GM23338 (cell line): ENCODE measurements around the gene RAX2. TPM values are rescaled to one million over a fixed set of nuclear protein-coding genes. Genes with fewer than 3 reads are reported as not detected.

Experiments used
- ATAC-seq: fragments of 200-7000 bp; cut with Tn5 transposase; 3 replicates; pipeline ENCODE4 v1.9.1; 2020
- DNase-seq: peaks from one replicate; pipeline ENCODE4 v3.0.0-alpha.2; 2015; ENCODE audit warnings: low spot score
- H2AFZ ChIP-seq: fragments of 200-600 bp; sonication (generic); 2 replicates; pipeline ENCODE4 v1.8.0; 2016; ENCODE audit warnings: antibody characterized with exemption, mild to moderate bottlenecking, moderate library complexity
- H3F3A ChIP-seq: fragments of 200-600 bp; sonication (generic); replicated peaks from 2 replicates; pipeline ENCODE4 v1.8.0; 2017; ENCODE audit warnings: antibody characterized with exemption, mixed run types, low read depth
- H3K27ac ChIP-seq: fragments of 200-600 bp; sonication (generic); 2 replicates; pipeline ENCODE4 v1.6.1; 2016; ENCODE audit warnings: low read depth
- H3K27me3 ChIP-seq: fragments of 200-600 bp; sonication (generic); 2 replicates; pipeline ENCODE4 v1.8.0; 2016; ENCODE audit warnings: mild to moderate bottlenecking, mixed run types, moderate library complexity; ENCODE audit not compliant: insufficient read depth
- H3K36me3 ChIP-seq: fragments of 200-600 bp; sonication (generic); 2 replicates; pipeline ENCODE4 v1.8.0; 2016; ENCODE audit warnings: mild to moderate bottlenecking; ENCODE audit not compliant: insufficient read depth
- H3K4me1 ChIP-seq: fragments of 200-600 bp; sonication (generic); 2 replicates; pipeline ENCODE4 v1.8.0; 2016; ENCODE audit warnings: mild to moderate bottlenecking, moderate library complexity; ENCODE audit not compliant: insufficient read depth
- H3K4me2 ChIP-seq: fragments of 200-600 bp; sonication (generic); 2 replicates; pipeline ENCODE4 v1.7.1; 2017; ENCODE audit warnings: mixed run types
- H3K4me3 ChIP-seq: fragments of 200-600 bp; sonication (generic); 2 replicates; pipeline ENCODE4 v1.6.1; 2016; ENCODE audit warnings: mixed run types
- H3K79me2 ChIP-seq: fragments of 200-600 bp; sonication (generic); replicated peaks from 2 replicates; pipeline ENCODE4 v1.8.0; 2017; ENCODE audit warnings: mild to moderate bottlenecking; ENCODE audit not compliant: insufficient read depth
- H3K9me2 ChIP-seq: fragments of 200-600 bp; sonication (generic); 2 replicates; pipeline ENCODE4 v1.8.0; 2017; ENCODE audit not compliant: insufficient read depth
- H4K20me1 ChIP-seq: fragments of 200-600 bp; sonication (generic); replicated peaks from 2 replicates; pipeline ENCODE4 v1.8.0; 2017; ENCODE audit warnings: mild to moderate bottlenecking; ENCODE audit not compliant: insufficient read depth
- H3K27ac Mint-ChIP-seq: 2 replicates; pipeline ENCODE4 v1.8.0; 2020; ENCODE audit warnings: inconsistent platforms, mild to moderate bottlenecking, moderate library complexity, mixed read lengths
- H3K27me3 Mint-ChIP-seq: 3 replicates; pipeline ENCODE4 v1.8.0; 2022; ENCODE audit warnings: low read depth, mild to moderate bottlenecking, moderate library complexity, mixed read lengths, inconsistent platforms; ENCODE audit not compliant: insufficient read depth, poor library complexity
- H3K36me3 Mint-ChIP-seq: 3 replicates; pipeline ENCODE4 v1.8.0; 2021; ENCODE audit warnings: low read depth, mild to moderate bottlenecking, inconsistent platforms, moderate library complexity, mixed read lengths
- H3K4me1 Mint-ChIP-seq: 3 replicates; pipeline ENCODE4 v1.8.0; 2020; ENCODE audit warnings: mild to moderate bottlenecking, inconsistent platforms, mixed read lengths
- H3K4me3 Mint-ChIP-seq: 3 replicates; pipeline ENCODE4 v1.8.0; 2021; ENCODE audit warnings: moderate library complexity, mild to moderate bottlenecking, inconsistent platforms, mixed read lengths
- H3K9me3 Mint-ChIP-seq: 3 replicates; pipeline ENCODE4 v1.8.0; 2020; ENCODE audit warnings: moderate library complexity, mild to moderate bottlenecking, inconsistent platforms, mixed read lengths
- CTCF ChIP-seq, 2 experiments: fragments of 200-600 bp in 1 of 2; sonication (generic) in 1 of 2; conservative IDR thresholded peaks; 2 replicates each; pipeline versions ENCODE4 v1.5.1 to v1.6.1; 2016 to 2017; ENCODE audit warnings: antibody characterized with exemption in 2 of 2, low read depth in 2 of 2, mild to moderate bottlenecking in 2 of 2, moderate library complexity in 1 of 2
- POLR2AphosphoS5 ChIP-seq: IDR thresholded peaks from 2 replicates; pipeline ENCODE4 v1.6.1; 2016; ENCODE audit warnings: antibody characterized with exemption, low read depth
- ZNF462 ChIP-seq: fragments of 250-450 bp; sonication (Bioruptor Pico); IDR thresholded peaks from 2 replicates; pipeline ENCODE4 v1.5.0; 2020; ENCODE audit warnings: mild to moderate bottlenecking, moderate library complexity
- polyA plus RNA-seq: library from polyadenylated mRNA; unstranded; fragments of >200 nt; fragmentation: Nextera tagmentation; extraction: Ambion mirVana; gene quantifications from 2 replicates; pipeline ENCODE4 v1.2.1, GENCODE V29; 2016
- total RNA-seq: library from RNA; depleted of rRNA; stranded (reverse); fragments of >200 nt; shearing (Covaris generic); gene quantifications from 2 replicates; pipeline ENCODE4 v1.2.3, GENCODE V29; 2014

Gene RAX2
- total and polyA plus RNA-seq, 2 experiments from 2014 or later, result 0.13 TPM; not detected in 1

- ATAC-seq (peak; percentile 88), DNase-seq (peak; percentile 90)
- no peak overlapping the region for H3K27ac ChIP-seq
- H3K27me3 ChIP-seq, result peaks cover 14% of the 10 kb centered on the region; the same call in 1 of the 2 replicates
- H3K36me3 ChIP-seq, result no peaks in the 10 kb centered on the region
- H3K36me3 Mint-ChIP-seq, result no peaks in the 10 kb centered on the region; the same call in 2 of the 3 replicates
- H3K9me3 Mint-ChIP-seq, result peaks cover 11% of the 10 kb centered on the region
- peak overlapping the region; percentile 69 for H3K4me3 ChIP-seq
- H3K4me3 Mint-ChIP-seq, result peak overlapping the region; percentile 64
- H3K27ac Mint-ChIP-seq, result no peak overlapping the region
- H3K9me2 ChIP-seq, result no peaks in the 10 kb centered on the region
- no peaks in the 10 kb centered on the region; the same call in 2 of the 3 replicates for H3K4me1 Mint-ChIP-seq
- TF ChIP-seq ZNF462 (CRISPR knock-in tag), result no peak
- TF ChIP-seq CTCF (conservative IDR thresholded peaks at IDR 0.05; ENCODE audit: low read depth in 2 of 2), result peak; percentile 22 to 52; a peak in 2 of 4 replicates
- no peak for TF ChIP-seq POLR2AphosphoS5
- peak overlapping the region; percentile 90 for H3K4me2 ChIP-seq
- no peaks in the 10 kb centered on the region for H4K20me1 ChIP-seq
- peaks cover 9% of the 10 kb centered on the region; the same call in 1 of the 2 replicates for H3F3A ChIP-seq
- peak overlapping the region; percentile 95 for H2AFZ ChIP-seq
- no peaks in the 10 kb centered on the region for H3K79me2 ChIP-seq
- H3K4me1 ChIP-seq, result no peaks in the 10 kb centered on the region; the same call in 1 of the 2 replicates
- H3K27me3 Mint-ChIP-seq, result peaks cover 26% of the 10 kb centered on the region
Measured at GRCh38 chr19:3801412-3802096, 29.5 kb upstream of the RAX2 start.
